ENCODE results near the gene DOCK2.

DNA sequence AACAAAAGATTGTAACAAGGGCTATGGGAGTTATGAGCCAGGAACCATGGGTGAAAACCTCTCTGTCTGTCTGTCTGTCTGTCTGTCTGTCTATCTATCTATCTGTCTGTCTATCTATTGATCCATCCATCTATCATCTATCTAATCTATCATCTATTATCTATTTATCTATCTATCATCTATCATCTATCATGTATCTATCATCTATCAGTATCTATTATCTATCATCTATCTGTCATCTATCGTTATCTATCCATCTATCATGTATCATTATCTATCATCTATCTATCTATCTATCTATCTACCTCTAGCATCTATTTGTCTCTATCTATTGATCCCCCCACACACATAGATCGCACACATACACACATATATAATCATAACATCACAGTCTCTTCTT is 230.3 kb downstream of the DOCK2 start:
- TF ChIP-seq, protein P1, sequence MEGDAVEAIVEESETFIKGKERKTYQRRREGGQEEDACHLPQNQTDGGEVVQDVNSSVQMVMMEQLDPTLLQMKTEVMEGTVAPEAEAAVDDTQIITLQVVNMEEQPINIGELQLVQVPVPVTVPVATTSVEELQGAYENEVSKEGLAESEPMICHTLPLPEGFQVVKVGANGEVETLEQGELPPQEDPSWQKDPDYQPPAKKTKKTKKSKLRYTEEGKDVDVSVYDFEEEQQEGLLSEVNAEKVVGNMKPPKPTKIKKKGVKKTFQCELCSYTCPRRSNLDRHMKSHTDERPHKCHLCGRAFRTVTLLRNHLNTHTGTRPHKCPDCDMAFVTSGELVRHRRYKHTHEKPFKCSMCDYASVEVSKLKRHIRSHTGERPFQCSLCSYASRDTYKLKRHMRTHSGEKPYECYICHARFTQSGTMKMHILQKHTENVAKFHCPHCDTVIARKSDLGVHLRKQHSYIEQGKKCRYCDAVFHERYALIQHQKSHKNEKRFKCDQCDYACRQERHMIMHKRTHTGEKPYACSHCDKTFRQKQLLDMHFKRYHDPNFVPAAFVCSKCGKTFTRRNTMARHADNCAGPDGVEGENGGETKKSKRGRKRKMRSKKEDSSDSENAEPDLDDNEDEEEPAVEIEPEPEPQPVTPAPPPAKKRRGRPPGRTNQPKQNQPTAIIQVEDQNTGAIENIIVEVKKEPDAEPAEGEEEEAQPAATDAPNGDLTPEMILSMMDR (IDR thresholded peaks at IDR 0.05 in 2 of 3, conservative IDR thresholded peaks at IDR 0.05 in 1 of 3; ENCODE audit: insufficient read depth in 2 of 3, low read depth in 1 of 3, low read length in 3 of 3): no peak
- TF ChIP-seq NFIC (IDR thresholded peaks at IDR 0.05) (no peak), MYC (IDR thresholded peaks at IDR 0.05; ENCODE audit: low read depth, low read length) (no peak), MYC (CRISPR knock-in tag; IDR thresholded peaks at IDR 0.05; ENCODE audit: borderline replicate concordance, low read depth) (no peak), ZZZ3 (IDR thresholded peaks at IDR 0.05) (no peak), CEBPZ (IDR thresholded peaks at IDR 0.05; ENCODE audit: borderline replicate concordance, low read depth, low read length) (no peak), ZNF121 (CRISPR knock-in tag; conservative IDR thresholded peaks at IDR 0.05) (no peak), RBM14 (IDR thresholded peaks at IDR 0.05; ENCODE audit: borderline replicate concordance, insufficient read depth, low read depth, low read length) (no peak), FOXK2 (conservative IDR thresholded peaks at IDR 0.05 in 1 of 2, IDR thresholded peaks at IDR 0.05 in 1 of 2; ENCODE audit: low read depth in 2 of 2) (no peak), ZNF347 (CRISPR knock-in tag; IDR thresholded peaks at IDR 0.05; ENCODE audit: low read depth) (no peak), EZH2 (IDR thresholded peaks at IDR 0.05; ENCODE audit: borderline replicate concordance, low read depth, low read length) (no peak), POLR2A (conservative IDR thresholded peaks at IDR 0.05) (no peak), ZBTB40 (IDR thresholded peaks at IDR 0.05) (no peak), ZBTB40 (CRISPR knock-in tag; IDR thresholded peaks at IDR 0.05) (no peak), HMGXB4 (CRISPR knock-in tag; IDR thresholded peaks at IDR 0.05) (no peak), ZC3H4 (CRISPR knock-in tag; IDR thresholded peaks at IDR 0.05; ENCODE audit: borderline replicate concordance) (no peak)

Measured in K562 (cell line).